ENCODE measurements around the gene TRIM52.

TRIM52 gene

GRCh38 chr5:181255836-181256578 lies 4.9 kb downstream of the TRIM52 start:
- DNase-seq: no peak

- no peak for DNase-seq
Measured at GRCh38 chr5:181255276-181255675, 5.7 kb downstream of the TRIM52 start.

GRCh38 chr5:181248277-181248676 lies 12.7 kb downstream of the TRIM52 start:
- no peak for DNase-seq

- DNase-seq: no peak
Measured at GRCh38 chr5:181246276-181247049, 14.5 kb downstream of the TRIM52 start.

GRCh38 chr5:181245427-181246275 lies 15.3 kb downstream of the TRIM52 start:
- DNase-seq: no peak

- no peak for DNase-seq
Measured at GRCh38 chr5:181243564-181244343, 17.2 kb downstream of the TRIM52 start, which contains the start of gene RACK1. RACK1 (minus strand) TSS chr5:181243906; CDS start chr5:181243800, 106 bp downstream.

GRCh38 chr5:181243018-181243563 lies 17.9 kb downstream of the TRIM52 start:
- DNase-seq: no peak

- no peak for DNase-seq
Measured at GRCh38 chr5:181242031-181242451, 18.9 kb downstream of the TRIM52 start.

GRCh38 chr5:181241393-181241975 lies 19.5 kb downstream of the TRIM52 start:
- no peak for DNase-seq

GRCh38 chr5:181239062-181239663 lies 21.8 kb downstream of the TRIM52 start:
- no peak for DNase-seq

- DNase-seq: no peak
Measured at GRCh38 chr5:181237729-181238385, 23.1 kb downstream of the TRIM52 start.

GRCh38 chr5:181236954-181237641 lies 23.8 kb downstream of the TRIM52 start:
- no peak for DNase-seq

GRCh38 chr5:181236471-181236870 lies 24.5 kb downstream of the TRIM52 start:
- no peak for DNase-seq

GRCh38 chr5:181235689-181236366 lies 25.1 kb downstream of the TRIM52 start:
- no peak for DNase-seq

GRCh38 chr5:181235323-181235688 lies 25.6 kb downstream of the TRIM52 start:
- DNase-seq: no peak

GRCh38 chr5:181234455-181235306 lies 26.3 kb downstream of the TRIM52 start:
- DNase-seq: no peak

- DNase-seq: no peak
Measured at GRCh38 chr5:181233801-181234454, 27.0 kb downstream of the TRIM52 start.
